SIG-M5 (cell line): ENCODE measurements around the gene TIMM50.
"Not testable (repeated sequence)": the region's sequence is repeated elsewhere in the genome, so short reads cannot be mapped to it uniquely, and the experiment has no call there.

Experiments
- DNase-seq: peaks from one replicate; lab custom pipeline; 2025; lab: John Stamatoyannopoulos, UW

Gene TIMM50

GRCh38 chr19:39469567-39469966, 11.1 kb upstream of the TIMM50 start:
- DNase-seq: no peak

DNA sequence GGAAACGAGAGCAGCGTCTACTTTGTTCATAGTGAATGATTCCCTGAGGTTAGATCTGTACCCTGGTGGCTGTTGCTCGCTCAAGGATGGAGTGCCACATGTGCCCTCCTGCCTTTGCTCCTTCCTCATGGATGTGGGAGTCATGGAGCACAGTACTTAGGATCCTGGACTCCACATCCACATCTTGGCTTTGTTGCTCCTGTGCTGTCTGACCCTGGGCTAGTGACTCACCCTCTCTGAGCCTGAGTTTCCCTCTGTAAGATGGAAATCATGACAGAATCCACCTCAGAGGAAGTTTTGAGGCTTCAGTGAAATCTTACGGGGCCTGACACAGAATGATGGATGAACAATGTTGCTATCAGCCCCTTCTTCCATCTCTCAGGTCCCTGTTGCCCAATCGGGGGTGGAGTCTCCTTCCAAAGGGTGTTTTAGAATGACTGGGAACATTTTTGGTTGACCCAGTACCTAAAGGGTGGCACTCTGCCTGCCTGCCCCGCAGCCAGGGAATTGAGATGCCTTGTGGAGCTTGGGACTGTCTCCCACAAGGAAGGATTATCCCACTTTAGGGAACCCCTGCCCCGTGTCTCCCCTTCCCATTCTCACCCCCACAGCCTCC, 9.8 kb upstream of the TIMM50 start:
- DNase-seq: no peak

- no peak for DNase-seq
Measured at GRCh38 chr19:39471756-39472536, 8.7 kb upstream of the TIMM50 start.

GRCh38 chr19:39472746-39473442, 7.7 kb upstream of the TIMM50 start:
- DNase-seq: no peak

- no peak for DNase-seq
Measured at GRCh38 chr19:39473443-39473960, 7.1 kb upstream of the TIMM50 start.

DNA sequence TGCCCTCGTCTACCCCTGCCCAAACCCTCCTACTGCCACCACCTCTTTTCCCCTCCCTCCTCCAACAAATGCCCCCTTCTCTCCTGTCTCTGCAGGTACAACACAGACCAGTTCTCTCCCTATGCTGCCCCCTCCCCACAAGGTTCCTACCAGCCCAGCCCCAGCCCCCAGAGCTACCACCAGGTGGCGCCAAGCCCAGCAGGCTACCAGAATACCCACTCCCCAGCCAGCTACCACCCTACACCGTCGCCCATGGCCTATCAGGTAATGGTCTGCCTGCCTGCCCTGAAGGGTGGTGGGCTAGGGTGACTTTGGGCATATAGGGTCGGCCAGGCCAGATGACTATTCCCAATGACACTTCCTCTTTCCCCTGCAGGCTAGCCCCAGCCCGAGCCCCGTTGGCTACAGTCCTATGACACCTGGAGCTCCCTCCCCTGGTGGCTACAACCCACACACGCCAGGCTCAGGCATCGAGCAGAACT, 6.5 kb upstream of the TIMM50 start:
- no peak for DNase-seq

- no peak for DNase-seq
Measured at GRCh38 chr19:39475748-39476147, 4.9 kb upstream of the TIMM50 start.

DNA sequence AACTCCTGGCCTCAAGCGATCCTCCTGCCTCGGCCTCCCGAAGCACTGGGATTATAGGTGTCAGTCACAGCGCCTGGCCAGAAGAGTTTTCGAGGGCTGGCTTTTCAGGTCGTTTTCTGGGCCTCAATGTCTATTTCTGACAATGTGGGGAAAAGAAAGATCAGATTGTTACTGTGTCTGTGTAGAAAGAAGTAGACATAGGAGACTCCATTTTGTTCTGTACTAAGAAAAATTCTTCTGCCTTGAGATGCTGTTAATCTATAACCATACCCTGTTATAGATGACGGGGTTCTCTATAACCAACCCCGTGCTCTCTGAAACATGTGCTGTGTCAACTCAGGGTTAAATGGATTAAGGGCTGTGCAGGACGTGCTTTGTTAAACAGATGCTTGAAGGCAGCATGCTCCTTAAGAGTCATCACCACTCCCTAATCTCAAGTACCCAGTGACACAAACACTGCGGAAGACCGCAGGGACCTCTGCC, 1.3 kb upstream of the TIMM50 start:
- not testable (repeated sequence) for DNase-seq

DNA sequence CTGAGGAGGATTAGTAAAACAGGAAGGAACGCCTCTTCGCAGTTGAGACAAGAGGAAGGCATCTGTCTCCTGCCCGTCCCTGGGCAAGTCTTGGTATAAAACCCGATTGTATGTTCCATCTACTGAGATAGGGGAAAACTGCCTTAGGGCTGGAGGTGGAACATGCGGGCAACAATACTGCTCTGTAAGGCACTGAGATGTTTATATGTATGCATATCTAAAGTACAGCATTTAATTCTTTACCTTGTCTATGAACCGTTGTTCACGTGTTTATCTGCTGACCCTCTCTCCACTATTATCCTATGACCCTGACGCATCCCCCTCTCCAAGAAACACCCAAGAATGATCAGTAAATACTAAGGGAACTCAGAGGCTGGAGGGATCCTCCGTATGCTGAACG, 722 bp upstream of the TIMM50 start:
- DNase-seq: no peak

DNA sequence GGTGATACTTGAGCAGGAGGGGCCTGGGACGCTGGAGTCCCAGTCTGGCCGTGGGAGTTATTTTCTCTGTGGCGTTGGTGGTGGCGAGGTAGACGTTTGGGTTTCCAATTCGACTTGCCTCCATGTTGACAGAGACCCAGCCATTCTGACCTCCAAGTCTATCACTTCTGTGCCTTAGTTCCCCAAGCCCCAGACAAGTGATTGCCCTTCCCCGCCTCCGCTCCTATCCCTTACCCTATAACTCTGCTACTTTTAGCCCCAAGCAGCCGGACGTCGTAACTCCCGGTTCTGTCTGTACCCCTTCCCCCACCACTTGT, 549 bp downstream of the TIMM50 start:
- DNase-seq: no peak

GRCh38 chr19:39481676-39482075, 1.0 kb downstream of the TIMM50 start:
- no peak for DNase-seq

GRCh38 chr19:39483141-39483540, 2.5 kb downstream of the TIMM50 start:
- DNase-seq: no peak

- no peak for DNase-seq
Measured at GRCh38 chr19:39489756-39490155, 9.1 kb downstream of the TIMM50 start.

DNA sequence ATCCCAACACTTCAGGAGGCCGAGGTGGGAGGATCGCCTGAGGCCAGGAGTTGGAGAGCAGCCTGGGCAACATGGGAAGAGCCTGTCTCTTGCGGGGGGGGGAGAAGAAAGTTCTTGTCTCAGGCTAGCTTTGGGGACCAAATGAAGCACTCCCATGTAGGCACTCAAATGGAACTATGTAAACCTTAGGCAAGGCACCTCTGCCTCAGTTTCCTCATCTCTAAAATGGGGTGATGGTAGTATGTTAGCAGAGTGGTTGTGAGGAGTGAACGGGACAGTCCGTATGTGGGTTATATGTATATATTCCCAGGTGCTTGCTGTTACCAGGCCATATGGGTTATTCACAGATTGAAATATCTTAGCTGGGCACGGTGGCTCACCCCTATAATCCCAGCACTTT, 11.6 kb downstream of the TIMM50 start:
- no peak for DNase-seq

GRCh38 chr19:39492788-39493187, 12.2 kb downstream of the TIMM50 start:
- no peak for DNase-seq

GRCh38 chr19:39494661-39495060, 14.0 kb downstream of the TIMM50 start:
- DNase-seq: no peak

DNA sequence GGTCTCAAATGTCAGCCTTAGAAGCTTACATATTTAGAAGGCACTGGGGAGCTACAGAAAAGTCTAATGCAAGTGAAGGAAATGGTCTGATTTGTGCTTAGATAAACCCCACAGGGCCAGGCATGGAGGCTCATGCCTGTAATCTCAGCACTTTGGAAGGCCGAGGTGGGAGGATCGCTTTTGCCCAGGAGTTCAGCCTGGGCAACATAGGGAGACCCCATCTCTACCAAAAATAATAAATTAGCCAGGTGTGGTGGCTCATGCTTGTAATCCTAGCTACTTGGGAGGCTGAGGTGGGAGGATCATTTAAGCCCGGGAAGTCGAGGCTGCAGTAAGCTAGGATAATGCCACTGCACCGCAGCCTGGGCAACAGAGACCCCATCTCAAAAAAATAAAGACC, 15.4 kb downstream of the TIMM50 start:
- no peak for DNase-seq

- DNase-seq: no peak
Measured at GRCh38 chr19:39497701-39497995, 17.0 kb downstream of the TIMM50 start.

DNA sequence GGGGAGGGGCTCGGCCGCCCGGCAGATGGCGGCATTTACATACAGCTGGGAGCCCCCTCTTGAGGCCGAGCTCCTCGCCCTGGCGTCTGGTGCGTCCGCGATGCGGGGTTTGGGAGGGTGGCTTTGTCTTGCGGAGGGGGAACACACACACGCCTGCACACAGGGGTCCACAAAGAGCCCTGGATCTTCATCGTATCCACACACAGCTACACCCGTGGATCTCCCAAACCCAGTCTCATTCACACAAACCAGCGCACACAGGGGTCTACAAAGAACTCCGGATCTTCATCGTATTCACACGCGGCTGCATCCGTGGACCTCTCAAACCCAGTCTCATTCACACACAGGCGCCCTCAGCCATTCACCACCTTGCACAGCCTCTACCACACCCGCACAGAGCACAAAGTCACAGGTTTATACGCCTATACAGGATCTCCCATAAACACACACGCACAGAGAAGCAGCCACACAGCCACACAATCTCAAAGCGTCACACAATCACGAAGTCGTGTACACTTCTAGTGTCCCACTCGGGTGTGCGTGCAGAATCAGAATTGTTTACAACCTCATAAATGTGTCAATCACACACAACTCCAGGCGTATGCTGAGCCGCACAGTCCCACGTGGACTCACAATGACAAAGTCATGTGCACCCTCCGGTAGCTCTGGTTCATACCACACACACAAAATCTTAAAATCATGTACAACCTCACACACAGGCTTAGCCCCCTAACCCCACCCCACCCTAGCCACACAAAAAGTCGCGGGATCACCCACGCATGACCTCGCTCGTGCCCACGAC, 17.6 kb downstream of the TIMM50 start:
- DNase-seq: no peak

DNA sequence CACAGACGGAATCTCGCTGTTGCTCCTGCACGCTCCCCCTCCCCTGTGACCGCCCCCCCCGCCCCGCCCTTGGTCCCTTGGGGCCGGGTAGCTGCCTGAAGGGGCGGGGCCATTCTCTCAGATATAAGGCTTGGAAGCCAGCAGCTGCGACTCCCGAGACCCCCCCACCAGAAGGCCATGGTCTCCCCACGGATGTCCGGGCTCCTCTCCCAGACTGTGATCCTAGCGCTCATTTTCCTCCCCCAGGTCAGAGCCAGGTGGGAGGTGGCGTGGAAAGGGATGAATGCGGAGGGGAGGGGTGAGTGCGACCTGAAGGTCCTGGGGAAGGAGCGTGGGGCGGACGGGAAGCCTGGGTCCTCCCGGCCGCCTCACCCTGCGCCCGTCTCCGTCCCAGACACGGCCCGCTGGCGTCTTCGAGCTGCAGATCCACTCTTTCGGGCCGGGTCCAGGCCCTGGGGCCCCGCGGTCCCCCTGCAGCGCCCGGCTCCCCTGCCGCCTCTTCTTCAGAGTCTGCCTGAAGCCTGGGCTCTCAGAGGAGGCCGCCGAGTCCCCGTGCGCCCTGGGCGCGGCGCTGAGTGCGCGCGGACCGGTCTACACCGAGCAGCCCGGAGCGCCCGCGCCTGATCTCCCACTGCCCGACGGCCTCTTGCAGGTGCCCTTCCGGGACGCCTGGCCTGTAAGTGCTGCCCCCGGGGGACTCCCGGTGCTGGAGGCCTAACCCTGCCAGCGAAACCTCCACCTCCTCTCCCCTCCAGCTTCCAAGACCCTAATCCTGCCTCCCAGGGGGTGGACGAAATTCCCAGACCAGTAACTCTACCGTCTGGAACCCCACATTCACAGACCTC, 18.4 kb downstream of the TIMM50 start, which contains the start of gene DLL3:
Gene DLL3 (plus strand): TSS at position 150 of the 845 bp plus-strand sequence. CDS start 28 bp downstream, at position 178.
- DNase-seq: no peak

- DNase-seq: no peak
Measured at GRCh38 chr19:39499932-39500331, 19.3 kb downstream of the TIMM50 start.
